Measurements from ENCODE around the gene KRTAP13-2.

GRCh38 chr21:30336596-30336995 lies 35.5 kb downstream of the KRTAP13-2 start:
- TF ChIP-seq CTCF (IDR thresholded peaks at IDR 0.05) (no peak), POLR2A (IDR thresholded peaks at IDR 0.05) (no peak), EP300 (IDR thresholded peaks at IDR 0.05) (no peak)
